ENCODE data around the gene FAHD1.

FAHD1 gene

DNA sequence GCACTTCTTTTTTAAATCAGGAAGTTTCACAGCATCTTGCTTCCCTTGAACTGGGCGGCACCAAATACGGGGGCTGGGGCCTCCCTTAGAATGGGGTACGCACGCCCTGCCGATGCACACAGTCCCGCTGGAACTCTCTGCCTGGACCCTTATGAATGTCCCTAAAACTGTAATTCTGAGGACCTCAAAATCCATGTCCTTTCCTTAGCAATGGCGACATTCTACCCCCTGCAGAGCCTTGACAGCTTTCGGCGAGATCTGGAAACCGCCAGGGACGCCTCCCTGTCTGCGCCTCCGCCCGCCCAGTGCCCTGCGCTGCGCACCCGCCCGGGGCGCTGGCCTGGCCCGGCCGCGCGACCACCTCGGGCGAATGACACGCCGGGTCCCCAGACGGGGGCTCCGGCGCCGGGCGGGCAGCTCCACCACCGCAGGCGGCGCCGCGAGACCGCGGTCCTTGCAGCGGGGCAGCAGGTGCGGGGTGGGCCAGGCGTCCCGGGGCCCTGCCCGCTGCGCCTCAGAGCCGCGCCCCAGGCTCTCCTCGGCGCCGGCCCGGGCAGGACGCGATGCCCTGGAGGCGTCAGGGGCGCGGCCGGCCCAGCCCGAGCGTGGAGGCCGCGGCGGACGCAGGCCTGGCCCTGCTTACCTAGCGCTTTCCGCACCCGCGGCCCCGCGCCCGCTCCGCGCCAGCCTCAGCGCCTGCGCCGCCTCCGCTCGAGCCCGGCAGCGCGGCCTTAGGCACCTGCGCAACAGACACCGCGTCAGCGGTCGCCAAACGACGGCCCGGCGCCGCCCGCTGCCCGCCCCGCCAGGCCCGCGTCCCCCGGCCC, 929 bp upstream of the FAHD1 start:
- Histone ChIP-seq H3K4me3 (ENCODE audit: low read length) (peak overlapping the region; percentile 91), H3F3A (ENCODE audit: control insufficient read depth, insufficient read depth) (peaks cover 10% of the 10 kb centered on the region; the same call in 1 of the 2 replicates), H3K79me2 (ENCODE audit: control insufficient read depth, low read length) (peaks cover 27% of the 10 kb centered on the region), H3K4me2 (ENCODE audit: low read length) (peak overlapping the region; percentile 94), H3K9me3 (ENCODE audit: control insufficient read depth, insufficient read depth, low read length) (no peaks in the 10 kb centered on the region), H3K4me1 (ENCODE audit: control insufficient read depth, low read length) (peaks cover 24% of the 10 kb centered on the region), H3K9me2 (replicated peaks; ENCODE audit: control insufficient read depth, low read length) (no peaks in the 10 kb centered on the region), H3K36me3 (ENCODE audit: control insufficient read depth, low read length) (no peaks in the 10 kb centered on the region), H3K27ac (ENCODE audit: low read depth, low read length) (no peak overlapping the region), H3K27me3 (ENCODE audit: control insufficient read depth, low read length) (no peaks in the 10 kb centered on the region), H4K20me1 (ENCODE audit: control insufficient read depth, insufficient read depth, low read depth, low read length) (0 out of 2 replicates have a peak, but pooled peaks cover 3% of the 10 kb centered on the region)
- TF ChIP-seq, protein P1, sequence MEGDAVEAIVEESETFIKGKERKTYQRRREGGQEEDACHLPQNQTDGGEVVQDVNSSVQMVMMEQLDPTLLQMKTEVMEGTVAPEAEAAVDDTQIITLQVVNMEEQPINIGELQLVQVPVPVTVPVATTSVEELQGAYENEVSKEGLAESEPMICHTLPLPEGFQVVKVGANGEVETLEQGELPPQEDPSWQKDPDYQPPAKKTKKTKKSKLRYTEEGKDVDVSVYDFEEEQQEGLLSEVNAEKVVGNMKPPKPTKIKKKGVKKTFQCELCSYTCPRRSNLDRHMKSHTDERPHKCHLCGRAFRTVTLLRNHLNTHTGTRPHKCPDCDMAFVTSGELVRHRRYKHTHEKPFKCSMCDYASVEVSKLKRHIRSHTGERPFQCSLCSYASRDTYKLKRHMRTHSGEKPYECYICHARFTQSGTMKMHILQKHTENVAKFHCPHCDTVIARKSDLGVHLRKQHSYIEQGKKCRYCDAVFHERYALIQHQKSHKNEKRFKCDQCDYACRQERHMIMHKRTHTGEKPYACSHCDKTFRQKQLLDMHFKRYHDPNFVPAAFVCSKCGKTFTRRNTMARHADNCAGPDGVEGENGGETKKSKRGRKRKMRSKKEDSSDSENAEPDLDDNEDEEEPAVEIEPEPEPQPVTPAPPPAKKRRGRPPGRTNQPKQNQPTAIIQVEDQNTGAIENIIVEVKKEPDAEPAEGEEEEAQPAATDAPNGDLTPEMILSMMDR (IDR thresholded peaks at IDR 0.05; ENCODE audit: low read depth, low read length, poor library complexity, severe bottlenecking), result no peak
- TF ChIP-seq EZH2phosphoT487 (IDR thresholded peaks at IDR 0.05; ENCODE audit: borderline replicate concordance, low read length), result no peak

DNA sequence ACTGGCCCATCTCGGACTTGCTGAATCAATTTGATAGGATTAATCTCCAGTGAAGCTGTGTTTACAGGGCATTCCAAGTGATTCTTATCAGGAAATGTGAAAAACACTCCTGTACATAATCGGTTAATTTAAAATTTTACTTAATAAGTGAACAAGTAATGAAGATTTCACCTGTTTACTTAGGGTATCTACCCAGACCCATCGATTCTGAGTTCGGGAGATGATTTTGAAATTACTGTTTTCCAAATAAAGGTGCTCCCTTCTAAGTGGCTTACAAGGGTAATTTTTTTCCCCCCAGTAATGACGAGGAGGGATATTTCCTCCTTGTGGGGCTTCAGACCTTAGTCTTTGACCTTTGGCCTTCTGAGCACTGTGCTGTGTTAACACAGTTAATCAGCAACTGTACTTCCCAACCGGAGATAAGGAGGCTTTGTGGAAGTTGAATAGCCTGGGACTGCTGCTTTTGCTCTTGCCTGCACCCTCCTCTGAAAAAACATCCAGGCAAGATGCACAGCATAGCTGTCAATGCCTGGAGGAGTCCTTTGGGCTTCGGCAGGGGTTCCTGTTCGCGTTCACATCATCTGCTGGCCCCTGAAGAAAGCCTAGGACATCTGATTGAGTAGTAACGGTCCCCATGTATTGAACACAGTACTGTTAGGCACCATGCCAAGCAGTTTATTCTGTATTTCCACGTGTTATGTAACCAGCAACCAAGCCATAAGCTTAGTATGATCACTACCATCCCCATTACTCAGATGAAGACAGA, 1.8 kb downstream of the FAHD1 start:
- H3K4me2 ChIP-seq (ENCODE audit: low read length), result peak overlapping the region; percentile 74
- H3K27ac ChIP-seq (ENCODE audit: low read depth, low read length), result no peak overlapping the region

DNA sequence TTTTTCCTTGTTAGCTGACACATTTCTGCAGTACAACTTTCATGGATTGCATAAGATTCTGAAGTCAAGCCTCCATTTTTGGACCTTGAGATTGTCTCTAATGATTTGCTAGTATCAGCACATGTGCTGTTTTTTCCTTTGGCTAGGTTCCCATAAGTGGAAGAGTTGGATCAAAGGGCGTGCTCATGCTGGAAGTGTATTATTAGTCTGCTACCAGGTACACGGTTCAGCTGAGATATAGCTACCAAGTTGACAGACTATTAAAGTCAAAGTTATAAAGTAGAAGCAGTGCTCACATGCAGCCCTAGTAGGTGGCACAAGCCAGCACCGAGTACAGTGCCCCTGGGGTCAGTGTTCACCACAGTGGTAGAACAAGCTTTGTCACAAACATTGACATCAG, 3.2 kb downstream of the FAHD1 start:
- H3K9me3 ChIP-seq (ENCODE audit: control insufficient read depth, insufficient read depth, low read length), result no peaks in the 10 kb centered on the region
- H3K9me2 ChIP-seq (replicated peaks; ENCODE audit: control insufficient read depth, low read length), result no peaks in the 10 kb centered on the region
- 0 out of 2 replicates have a peak, but pooled peaks cover 3% of the 10 kb centered on the region for H4K20me1 ChIP-seq (ENCODE audit: control insufficient read depth, insufficient read depth, low read depth, low read length)
- H3K4me2 ChIP-seq (ENCODE audit: low read length), result no peak overlapping the region
- no peaks in the 10 kb centered on the region for H3K27me3 ChIP-seq (ENCODE audit: control insufficient read depth, low read length)
- H3F3A ChIP-seq (ENCODE audit: control insufficient read depth, insufficient read depth), result peaks cover 5% of the 10 kb centered on the region; the same call in 1 of the 2 replicates
- H3K36me3 ChIP-seq (ENCODE audit: control insufficient read depth, low read length), result no peaks in the 10 kb centered on the region
- no peak overlapping the region for H3K4me3 ChIP-seq (ENCODE audit: low read length)
- peaks cover 24% of the 10 kb centered on the region for H3K4me1 ChIP-seq (ENCODE audit: control insufficient read depth, low read length)
- TF ChIP-seq, protein P1 (IDR thresholded peaks at IDR 0.05; ENCODE audit: low read depth, low read length, poor library complexity, severe bottlenecking), result no peak
- TF ChIP-seq EZH2phosphoT487 (IDR thresholded peaks at IDR 0.05; ENCODE audit: borderline replicate concordance, low read length), result no peak
- no peak overlapping the region for H3K27ac ChIP-seq (ENCODE audit: low read depth, low read length)
- peaks cover 27% of the 10 kb centered on the region for H3K79me2 ChIP-seq (ENCODE audit: control insufficient read depth, low read length)

More for the DNA sequence above, 1.8 kb downstream of the FAHD1 start:
- H4K20me1 ChIP-seq (ENCODE audit: control insufficient read depth, insufficient read depth, low read depth, low read length), result 0 out of 2 replicates have a peak, but pooled peaks cover 3% of the 10 kb centered on the region
- H3K9me2 ChIP-seq (replicated peaks; ENCODE audit: control insufficient read depth, low read length), result no peaks in the 10 kb centered on the region
- H3K79me2 ChIP-seq (ENCODE audit: control insufficient read depth, low read length), result peaks cover 27% of the 10 kb centered on the region
- H3K27me3 ChIP-seq (ENCODE audit: control insufficient read depth, low read length), result no peaks in the 10 kb centered on the region
- no peaks in the 10 kb centered on the region for H3K36me3 ChIP-seq (ENCODE audit: control insufficient read depth, low read length)
- peak overlapping the region; percentile 18; the same call in 1 of the 2 replicates for H3K4me3 ChIP-seq (ENCODE audit: low read length)
- TF ChIP-seq EZH2phosphoT487 (IDR thresholded peaks at IDR 0.05; ENCODE audit: borderline replicate concordance, low read length), result no peak
- TF ChIP-seq, protein P1 (IDR thresholded peaks at IDR 0.05; ENCODE audit: low read depth, low read length, poor library complexity, severe bottlenecking), result no peak
- peaks cover 24% of the 10 kb centered on the region for H3K4me1 ChIP-seq (ENCODE audit: control insufficient read depth, low read length)
- peaks cover 10% of the 10 kb centered on the region; the same call in 1 of the 2 replicates for H3F3A ChIP-seq (ENCODE audit: control insufficient read depth, insufficient read depth)
- H3K9me3 ChIP-seq (ENCODE audit: control insufficient read depth, insufficient read depth, low read length), result no peaks in the 10 kb centered on the region
